HFFc6 (cell line): ENCODE results near the gene TWIST1. TPM values are rescaled to one million over a fixed set of nuclear protein-coding genes. Genes with fewer than 3 reads are reported as not detected.
A peak's percentile ranks its signal among the peaks of the same experiment; 100 is the strongest.

Source experiments
- DNase-seq: peaks from one replicate; pipeline ENCODE4 v3.0.0-alpha.2; 2018
- H3K27ac Mint-ChIP-seq: 2 replicates; pipeline ENCODE4 v1.8.0; 2020; ENCODE audit warnings: mild to moderate bottlenecking, mixed read lengths
- H3K27me3 Mint-ChIP-seq: 2 replicates; pipeline ENCODE4 v1.8.0; 2021; ENCODE audit warnings: mild to moderate bottlenecking, moderate library complexity, mixed read lengths; ENCODE audit not compliant: insufficient read depth
- H3K36me3 Mint-ChIP-seq: 2 replicates; pipeline ENCODE4 v1.8.0; 2021; ENCODE audit warnings: low read depth, mixed read lengths
- H3K4me1 Mint-ChIP-seq: 2 replicates; pipeline ENCODE4 v1.8.0; 2020; ENCODE audit warnings: low read depth, mixed read lengths
- H3K4me3 Mint-ChIP-seq: 2 replicates; pipeline ENCODE4 v1.8.0; 2020; ENCODE audit warnings: mild to moderate bottlenecking, moderate library complexity, mixed read lengths
- H3K9me3 Mint-ChIP-seq: 2 replicates; pipeline ENCODE4 v1.8.0; 2020; ENCODE audit warnings: mild to moderate bottlenecking, mixed read lengths
- CTCF ChIP-seq: fragments of 200-600 bp; sonication (generic); IDR thresholded peaks from 2 replicates; pipeline ENCODE4 v1.5.0; 2021; ENCODE audit warnings: antibody characterized with exemption, mild to moderate bottlenecking
- total RNA-seq, 6 experiments: library from RNA; stranded (reverse); fragmentation: NEBNext Ultra II Directional; extraction: Animal tissue kit (Norgen Biotek cat#: 25700); gene quantifications; 2 replicates in 1 of 6; 3 replicates in 5 of 6; pipeline ENCODE4 v1.2.3, GENCODE V29; 2021

TWIST1 gene
- total RNA-seq, 6 experiments from 2014 or later = 37.7 to 47.8 (median 46.9) TPM

DNA sequence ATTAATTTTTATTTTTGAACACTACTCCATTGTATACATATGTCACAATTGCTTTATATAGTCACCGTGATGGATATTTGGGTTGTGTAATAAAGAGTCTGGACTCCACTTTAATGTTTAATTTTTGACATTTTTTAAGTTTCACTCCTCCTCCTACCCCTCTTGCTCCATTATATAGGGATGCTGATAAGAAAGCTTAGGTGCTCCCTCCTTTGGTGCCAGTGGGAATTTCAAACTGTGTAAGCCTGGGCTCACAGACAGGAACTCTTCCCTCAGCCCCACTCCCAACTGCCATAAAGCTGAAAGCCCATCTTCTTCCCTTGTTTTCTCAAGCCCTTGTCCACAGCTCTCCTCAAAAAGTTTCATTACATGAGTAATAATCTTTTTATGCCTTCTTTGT, 47.6 kb downstream of the TWIST1 start:
- no peaks in the 10 kb centered on the region for H3K27me3 Mint-ChIP-seq
- H3K36me3 Mint-ChIP-seq = no peaks in the 10 kb centered on the region
- no peak overlapping the region for H3K4me3 Mint-ChIP-seq
- peak; percentile 15 for DNase-seq
- TF ChIP-seq CTCF = peak; percentile 40
- peaks cover 16% of the 10 kb centered on the region for H3K4me1 Mint-ChIP-seq
- H3K9me3 Mint-ChIP-seq = no peaks in the 10 kb centered on the region
- peak overlapping the region; percentile 17; the same call in 1 of the 2 replicates for H3K27ac Mint-ChIP-seq

- no peaks in the 10 kb centered on the region for H3K36me3 Mint-ChIP-seq
- H3K4me3 Mint-ChIP-seq = no peak overlapping the region
- no peaks in the 10 kb centered on the region for H3K9me3 Mint-ChIP-seq
- no peak for DNase-seq
- H3K27me3 Mint-ChIP-seq = no peaks in the 10 kb centered on the region
- H3K27ac Mint-ChIP-seq = peak overlapping the region; percentile 29; the same call in 1 of the 2 replicates
- peaks cover 21% of the 10 kb centered on the region for H3K4me1 Mint-ChIP-seq
- no peak for TF ChIP-seq CTCF
Measured at GRCh38 chr7:19066170-19066569, 51.3 kb downstream of the TWIST1 start.

Other genes with a start within 250 kb of the TWIST1 start
- gene FERD3L, start 27.8 kb upstream of the TWIST1 start, total RNA-seq = not detected